SK-N-SH (cell line): ENCODE results near the gene HOXA10. TPM values are rescaled to one million over a fixed set of nuclear protein-coding genes. Genes with fewer than 3 reads are reported as not detected.
A peak's percentile ranks its signal among the peaks of the same experiment; 100 is the strongest.

Experiments
- CTCF ChIA-PET: fragments of 300-600, 350-600 bp; formaldehyde crosslinking; extraction: SDS; loops from one replicate; lab custom pipeline; 2021; lab: Yijun Ruan, JAX
- POLR2A ChIA-PET: fragments of 350-600 bp; sonication (Branson Sonifier 250); formaldehyde crosslinking; extraction: SDS; loops from one replicate; lab custom pipeline; 2020; ENCODE audit warnings: antibody characterized with exemption, inconsistent platforms; lab: Yijun Ruan, JAX
- DNase-seq: peaks from one replicate; pipeline ENCODE4 v3.0.0; 2012
- H2AFZ ChIP-seq: fragments of 200-600 bp; sonication (generic); 2 replicates; pipeline ENCODE4 v1.8.1; 2016; ENCODE audit warnings: antibody characterized with exemption, mild to moderate bottlenecking, low read depth
- H3F3A ChIP-seq: fragments of 200-600 bp; sonication (generic); replicated peaks from 2 replicates; pipeline ENCODE3; 2016; ENCODE audit warnings: antibody characterized with exemption, mild to moderate bottlenecking; ENCODE audit not compliant: insufficient read depth
- H3K27ac ChIP-seq, 2 experiments: fragments of 200-500 bp in 1 of 2; fragments of 200-600 bp in 1 of 2; sonication (Bioruptor generic) in 1 of 2; sonication (generic), shearing (Covaris generic) in 1 of 2; 2 replicates each; pipeline versions ENCODE4 v1.5.1 to v1.6.1; 2014 to 2016; ENCODE audit warnings: low read depth in 2 of 2, inconsistent platforms in 1 of 2, low read length in 1 of 2, mild to moderate bottlenecking in 1 of 2, mixed read lengths in 1 of 2
- H3K27me3 ChIP-seq: fragments of 200-600 bp; sonication (generic), shearing (Covaris generic); 2 replicates; pipeline ENCODE4 v1.6.1; 2016; ENCODE audit warnings: mixed run types; ENCODE audit not compliant: insufficient read depth
- H3K36me3 ChIP-seq, 2 experiments: fragments of 200-500 bp in 1 of 2; fragments of 200-600 bp in 1 of 2; sonication (Bioruptor generic) in 1 of 2; sonication (generic) in 1 of 2; replicated peaks in 1 of 2; 2 replicates each; pipeline versions ENCODE3 to v1.5.1; 2014 to 2016; ENCODE audit warnings: low read length in 1 of 2, mild to moderate bottlenecking in 1 of 2; ENCODE audit not compliant: insufficient read depth in 2 of 2, control insufficient read depth in 1 of 2
- H3K4me1 ChIP-seq, 2 experiments: fragments of 200-500 bp in 1 of 2; fragments of 200-600 bp in 1 of 2; sonication (Bioruptor generic) in 1 of 2; sonication (generic), shearing (Covaris generic) in 1 of 2; 2 replicates each; pipeline versions ENCODE4 v1.5.1 to v1.6.1; 2014 to 2016; ENCODE audit warnings: low read depth in 1 of 2, low read length in 1 of 2, mixed run types in 1 of 2; ENCODE audit not compliant: insufficient read depth in 2 of 2, control insufficient read depth in 1 of 2
- H3K4me2 ChIP-seq: fragments of 200-600 bp; sonication (generic), shearing (Covaris generic); 2 replicates; pipeline ENCODE4 v1.6.1; 2017; ENCODE audit warnings: mixed run types
- H3K4me3 ChIP-seq, 2 experiments: fragments of 200-500 bp in 1 of 2; fragments of 200-600 bp in 1 of 2; sonication (Bioruptor generic) in 1 of 2; sonication (generic), shearing (Covaris generic) in 1 of 2; 2 replicates each; pipeline versions ENCODE4 v1.5.1 to v1.8.1; 2014 to 2016; ENCODE audit warnings: low read depth in 2 of 2, inconsistent platforms in 1 of 2, low read length in 1 of 2, mild to moderate bottlenecking in 1 of 2, mixed read lengths in 1 of 2, moderate library complexity in 1 of 2
- H3K79me2 ChIP-seq: fragments of 200-600 bp; sonication (generic); 2 replicates; pipeline ENCODE4 v1.8.1; 2017; ENCODE audit warnings: mild to moderate bottlenecking; ENCODE audit not compliant: insufficient read depth
- H3K9ac ChIP-seq: fragments of 200-600 bp; sonication (generic); 2 replicates; pipeline ENCODE4 v1.6.1; 2017; ENCODE audit warnings: mixed run types
- H3K9me2 ChIP-seq: fragments of 200-600 bp; sonication (generic); 2 replicates; pipeline ENCODE4 v1.6.1; 2017; ENCODE audit warnings: mixed run types
- H3K9me3 ChIP-seq: fragments of 200-600 bp; sonication (generic); 2 replicates; pipeline ENCODE4 v1.6.1; 2017; ENCODE audit warnings: mixed run types, mild to moderate bottlenecking, moderate library complexity
- H4K20me1 ChIP-seq: fragments of 200-600 bp; sonication (generic); 2 replicates; pipeline ENCODE4 v1.6.1; 2017; ENCODE audit warnings: mild to moderate bottlenecking, mixed run types; ENCODE audit not compliant: insufficient read depth
- CHD2 ChIP-seq: fragments of 150-350 bp; IDR thresholded peaks from 2 replicates; pipeline ENCODE4 v1.6.1; 2018; ENCODE audit warnings: low read length; ENCODE audit not compliant: partially characterized antibody
- EP300 ChIP-seq, 2 experiments: IDR thresholded peaks; 2 replicates each; pipeline versions ENCODE4 v1.4.0 to v1.6.1; 2012; ENCODE audit warnings: borderline replicate concordance in 1 of 2, low read depth in 1 of 2, low read length in 1 of 2
- EZH2phosphoT487 ChIP-seq: fragments of 200-600 bp; sonication (generic); IDR thresholded peaks from 2 replicates; pipeline ENCODE4 v1.6.1; 2017; ENCODE audit warnings: low read depth, mixed run types, mild to moderate bottlenecking, antibody characterized with exemption, moderate library complexity, borderline replicate concordance
- FOSL2 ChIP-seq: IDR thresholded peaks from 2 replicates; pipeline ENCODE4 v1.4.0; 2012; ENCODE audit warnings: low read depth, mild to moderate bottlenecking, moderate library complexity, borderline replicate concordance
- FOXJ3 ChIP-seq: sonication (generic); formaldehyde crosslinking; IDR thresholded peaks from 2 replicates; pipeline ENCODE4 v1.5.1; 2020; ENCODE audit warnings: mild to moderate bottlenecking, missing genetic modification reagents
- IRF3 ChIP-seq: fragments of 150-350 bp; IDR thresholded peaks from 2 replicates; pipeline ENCODE4 v1.6.1; 2016; ENCODE audit warnings: mild to moderate bottlenecking, low read depth, low read length
- MXI1 ChIP-seq: IDR thresholded peaks from 2 replicates; pipeline ENCODE4 v1.6.1; 2012; ENCODE audit warnings: mild to moderate bottlenecking, low read depth, low read length, improper control_type of control experiment
- NRF1 ChIP-seq: IDR thresholded peaks from 2 replicates; pipeline ENCODE4 v1.6.1; 2012; ENCODE audit warnings: low read depth, mild to moderate bottlenecking, low read length
- REST ChIP-seq: IDR thresholded peaks from 2 replicates; pipeline ENCODE4 v1.6.1; 2012; ENCODE audit warnings: mild to moderate bottlenecking, low read depth, low read length, moderate library complexity
- TCF12 ChIP-seq: IDR thresholded peaks from 2 replicates; pipeline ENCODE4 v1.4.0; 2012
- YY1 ChIP-seq: IDR thresholded peaks from 2 replicates; pipeline ENCODE4 v1.4.0; 2012; ENCODE audit warnings: low read depth, mild to moderate bottlenecking
- WGBS: methylation state at CpG from one replicate; pipeline ENCODE4 v1.1.6; 2017; ENCODE audit warnings: low lambda C conversion rate; 5-methylcytosine and 5-hydroxymethylcytosine counted together
- polyA plus RNA-seq, 3 experiments: library from polyadenylated mRNA; depleted of rRNA; stranded (reverse); fragments of >200 nt; gene quantifications; 2 replicates each; pipeline ENCODE4 v1.2.3, GENCODE V29; 2012
- TF ChIP-seq, protein P1 (sequence below): IDR thresholded peaks from 2 replicates; pipeline ENCODE4; 2012
- TF ChIP-seq, protein P2 (sequence below): IDR thresholded peaks from 2 replicates; pipeline ENCODE4 v1.4.0; 2012; ENCODE audit warnings: low read depth, borderline replicate concordance

HOXA10 gene
- polyA plus RNA-seq, 1 of the 3 experiments (the other 2 are of a cell fraction), result not detected

- 0 out of 2 replicates have a peak, but pooled peaks have one; percentile 54 for TF ChIP-seq EZH2phosphoT487
- TF ChIP-seq, protein P1, sequence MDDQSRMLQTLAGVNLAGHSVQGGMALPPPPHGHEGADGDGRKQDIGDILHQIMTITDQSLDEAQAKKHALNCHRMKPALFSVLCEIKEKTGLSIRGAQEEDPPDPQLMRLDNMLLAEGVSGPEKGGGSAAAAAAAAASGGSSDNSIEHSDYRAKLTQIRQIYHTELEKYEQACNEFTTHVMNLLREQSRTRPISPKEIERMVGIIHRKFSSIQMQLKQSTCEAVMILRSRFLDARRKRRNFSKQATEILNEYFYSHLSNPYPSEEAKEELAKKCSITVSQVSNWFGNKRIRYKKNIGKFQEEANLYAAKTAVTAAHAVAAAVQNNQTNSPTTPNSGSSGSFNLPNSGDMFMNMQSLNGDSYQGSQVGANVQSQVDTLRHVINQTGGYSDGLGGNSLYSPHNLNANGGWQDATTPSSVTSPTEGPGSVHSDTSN, result no peak
- peaks cover 11% of the 10 kb centered on the region for H3F3A ChIP-seq
- no peak overlapping the region for H2AFZ ChIP-seq
- ChIA-PET CTCF (interaction anchor here (0.7 to 10.7 kb wide), 14 partner anchors 8 to 910 kb away, joined by 3 to 84 read pairs (median 5); partner anchors contain the start of gene HOXA3), POLR2A (no interaction called here)
- H4K20me1 ChIP-seq, result peaks cover 30% of the 10 kb centered on the region
- no peak for DNase-seq
- no peaks in the 10 kb centered on the region for H3K9me3 ChIP-seq
- H3K9me2 ChIP-seq, result no peaks in the 10 kb centered on the region
- H3K4me2 ChIP-seq, result no peak overlapping the region
- peaks cover 4 to 7% of the 10 kb centered on the region in 2 experiments; a peak in 1 of 4 replicates for H3K4me1 ChIP-seq
- H3K79me2 ChIP-seq, result no peaks in the 10 kb centered on the region
- H3K4me3 ChIP-seq, result no peak overlapping the region
- no peak overlapping the region for H3K9ac ChIP-seq
- H3K27me3 ChIP-seq, result peaks cover 100% of the 10 kb centered on the region
- no peak overlapping the region for H3K27ac ChIP-seq
- H3K36me3 ChIP-seq, result no peaks in the 10 kb centered on the region
- WGBS, result 12% methylated on average over 4 of the region's 4 CpGs
Observed at GRCh38 chr7:27186668-27187474, 12.8 kb upstream of the HOXA10 start.

GRCh38 chr7:27185854-27186667 is 11.9 kb upstream of the HOXA10 start:
- WGBS, result 18% methylated on average over 22 of the region's 24 CpGs
- Histone ChIP-seq H3K9me3 (no peaks in the 10 kb centered on the region), H3K79me2 (no peaks in the 10 kb centered on the region), H3K4me3 (no peak overlapping the region), H3K36me3 (no peaks in the 10 kb centered on the region), H4K20me1 (peaks cover 30% of the 10 kb centered on the region), H3K27me3 (peaks cover 98% of the 10 kb centered on the region), H3K4me2 (no peak overlapping the region), H2AFZ (no peak overlapping the region), H3K27ac (no peak overlapping the region), H3K9me2 (no peaks in the 10 kb centered on the region), H3K9ac (no peak overlapping the region), H3F3A (peaks cover 11% of the 10 kb centered on the region), H3K4me1 (peaks cover 4 to 7% of the 10 kb centered on the region in 2 experiments; a peak in 1 of 4 replicates)
- no peak for TF ChIP-seq FOXJ3 (CRISPR knock-in tag)
- TF ChIP-seq FOSL2, result no peak
- no peak for TF ChIP-seq TCF12
- no peak for TF ChIP-seq REST
- TF ChIP-seq EZH2phosphoT487, result no peak
- no peak for TF ChIP-seq EP300 (IDR thresholded peaks at IDR 0.05; ENCODE audit: borderline replicate concordance in 1 of 2, low read depth in 1 of 2, low read length in 1 of 2)
- TF ChIP-seq MXI1, result no peak
- TF ChIP-seq YY1, result no peak
- TF ChIP-seq IRF3, result no peak
- TF ChIP-seq NRF1, result no peak
- TF ChIP-seq CHD2, result no peak
- TF ChIP-seq, protein P2, sequence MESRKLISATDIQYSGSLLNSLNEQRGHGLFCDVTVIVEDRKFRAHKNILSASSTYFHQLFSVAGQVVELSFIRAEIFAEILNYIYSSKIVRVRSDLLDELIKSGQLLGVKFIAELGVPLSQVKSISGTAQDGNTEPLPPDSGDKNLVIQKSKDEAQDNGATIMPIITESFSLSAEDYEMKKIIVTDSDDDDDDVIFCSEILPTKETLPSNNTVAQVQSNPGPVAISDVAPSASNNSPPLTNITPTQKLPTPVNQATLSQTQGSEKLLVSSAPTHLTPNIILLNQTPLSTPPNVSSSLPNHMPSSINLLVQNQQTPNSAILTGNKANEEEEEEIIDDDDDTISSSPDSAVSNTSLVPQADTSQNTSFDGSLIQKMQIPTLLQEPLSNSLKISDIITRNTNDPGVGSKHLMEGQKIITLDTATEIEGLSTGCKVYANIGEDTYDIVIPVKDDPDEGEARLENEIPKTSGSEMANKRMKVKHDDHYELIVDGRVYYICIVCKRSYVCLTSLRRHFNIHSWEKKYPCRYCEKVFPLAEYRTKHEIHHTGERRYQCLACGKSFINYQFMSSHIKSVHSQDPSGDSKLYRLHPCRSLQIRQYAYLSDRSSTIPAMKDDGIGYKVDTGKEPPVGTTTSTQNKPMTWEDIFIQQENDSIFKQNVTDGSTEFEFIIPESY, result no peak
- DNase-seq, result no peak
- ChIA-PET POLR2A (no interaction called here), CTCF (interaction anchor here (0.7 to 10.7 kb wide), 10 partner anchors 8 to 911 kb away, joined by 3 to 84 read pairs (median 6); no protein-coding TSS in a partner anchor)
